Measurements from ENCODE around the gene CGB7. TPM values are rescaled to one million over a fixed set of nuclear protein-coding genes. Genes with fewer than 3 reads are reported as not detected.
"Not testable (repeated sequence)": the region's sequence is repeated elsewhere in the genome, so short reads cannot be mapped to it uniquely, and the experiment has no call there.

The CGB7 gene
- total RNA-seq, 1 experiment from 2014 or later = not detected

GRCh38 chr19:49036815-49037214 is 20.7 kb downstream of the CGB7 start, which contains the start of gene CGB1:
Gene CGB1 (minus strand): TSS chr19:49036895. CDS start chr19:49036711, 184 bp downstream.
- H3K9me3 ChIP-seq (ENCODE audit: low read depth, low read length, poor library complexity, severe bottlenecking); H3K4me3 ChIP-seq (ENCODE audit: low read depth, low read length, poor library complexity, severe bottlenecking); H3K27me3 ChIP-seq (replicated peaks; ENCODE audit: insufficient read depth, low read depth, low read length, poor library complexity); H3K4me1 ChIP-seq (ENCODE audit: insufficient read depth, low read length, poor library complexity, severe bottlenecking); CTCF ChIA-PET; H3K27ac ChIP-seq (ENCODE audit: low read depth, low read length, poor library complexity, severe bottlenecking); H3K36me3 ChIP-seq (ENCODE audit: insufficient read depth, low read length, poor library complexity, severe bottlenecking); POLR2A ChIA-PET (ENCODE audit: low non-redundant PET); BruUV-seq (replicated peaks); intact Hi-C loops (cut with micrococcal nuclease; ENCODE audit: unreplicated experiment): not testable (repeated sequence)
- TF ChIP-seq CTCF (conservative IDR thresholded peaks at IDR 0.05; ENCODE audit: low read depth, low read length) = peak; percentile 71
- DNase-seq (ENCODE audit: low spot score) = peak; percentile 63

DNA sequence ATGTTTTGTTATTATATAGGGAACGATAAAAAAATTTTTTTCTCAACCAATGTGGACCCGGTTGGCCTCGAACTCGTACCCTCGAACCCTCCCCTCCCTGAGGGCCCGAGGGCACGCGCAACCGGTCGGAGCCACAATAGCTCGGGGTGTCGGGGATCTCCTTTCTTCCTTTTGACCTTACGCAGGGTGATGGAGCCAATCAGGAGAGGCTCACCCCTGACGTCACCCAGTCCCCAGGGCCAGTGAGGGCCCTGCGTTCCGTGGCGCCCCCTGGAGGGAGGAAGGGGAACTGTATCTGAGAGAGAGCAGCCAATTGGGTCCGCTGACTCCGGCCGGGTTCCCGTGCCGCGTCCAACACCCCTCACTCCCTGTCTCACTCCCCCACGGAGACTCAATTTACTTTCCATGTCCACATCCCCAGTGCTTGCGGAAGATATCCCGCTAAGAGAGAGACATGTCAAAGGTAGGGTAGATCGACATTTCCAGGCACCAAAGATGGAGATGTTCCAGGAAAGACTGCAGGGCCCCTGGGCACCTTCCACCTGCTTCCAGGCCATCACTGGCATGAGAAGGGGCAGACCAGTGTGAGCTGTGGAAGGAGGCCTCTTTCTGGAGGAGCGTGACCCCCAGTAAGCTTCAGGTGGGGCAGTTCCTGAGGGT is 25.8 kb downstream of the CGB7 start, which contains the start of gene CGB2:
CGB2 (plus strand) TSS at position 249 of the 660 bp plus-strand sequence; CDS start at position 455, 206 bp downstream.
- CTCF ChIA-PET = interaction anchor here (0.6 kb wide), 1 partner anchor 53 kb away, joined by 3 read pairs; no protein-coding TSS in a partner anchor
- H3K27ac ChIP-seq (ENCODE audit: low read depth, low read length, poor library complexity, severe bottlenecking); H3K27me3 ChIP-seq (replicated peaks; ENCODE audit: insufficient read depth, low read depth, low read length, poor library complexity); H3K9me3 ChIP-seq (ENCODE audit: low read depth, low read length, poor library complexity, severe bottlenecking); H3K4me3 ChIP-seq (ENCODE audit: low read depth, low read length, poor library complexity, severe bottlenecking); POLR2A ChIA-PET (ENCODE audit: low non-redundant PET); intact Hi-C loops (cut with micrococcal nuclease; ENCODE audit: unreplicated experiment); BruUV-seq (replicated peaks); H3K4me1 ChIP-seq (ENCODE audit: insufficient read depth, low read length, poor library complexity, severe bottlenecking); H3K36me3 ChIP-seq (ENCODE audit: insufficient read depth, low read length, poor library complexity, severe bottlenecking): not testable (repeated sequence)
- peak; percentile 62 for DNase-seq (ENCODE audit: low spot score)
- peak; percentile 63 for TF ChIP-seq CTCF (conservative IDR thresholded peaks at IDR 0.05; ENCODE audit: low read depth, low read length)

- intact Hi-C loops (cut with micrococcal nuclease; ENCODE audit: unreplicated experiment); CTCF ChIA-PET; POLR2A ChIA-PET (ENCODE audit: low non-redundant PET); H3K4me1 ChIP-seq (ENCODE audit: insufficient read depth, low read length, poor library complexity, severe bottlenecking); H3K27ac ChIP-seq (ENCODE audit: low read depth, low read length, poor library complexity, severe bottlenecking); H3K36me3 ChIP-seq (ENCODE audit: insufficient read depth, low read length, poor library complexity, severe bottlenecking); BruUV-seq (replicated peaks); H3K9me3 ChIP-seq (ENCODE audit: low read depth, low read length, poor library complexity, severe bottlenecking); DNase-seq (ENCODE audit: low spot score); H3K4me3 ChIP-seq (ENCODE audit: low read depth, low read length, poor library complexity, severe bottlenecking); H3K27me3 ChIP-seq (replicated peaks; ENCODE audit: insufficient read depth, low read depth, low read length, poor library complexity): not testable (repeated sequence)
Observed at GRCh38 chr19:49030323-49030722, 27.2 kb downstream of the CGB7 start.

DNA sequence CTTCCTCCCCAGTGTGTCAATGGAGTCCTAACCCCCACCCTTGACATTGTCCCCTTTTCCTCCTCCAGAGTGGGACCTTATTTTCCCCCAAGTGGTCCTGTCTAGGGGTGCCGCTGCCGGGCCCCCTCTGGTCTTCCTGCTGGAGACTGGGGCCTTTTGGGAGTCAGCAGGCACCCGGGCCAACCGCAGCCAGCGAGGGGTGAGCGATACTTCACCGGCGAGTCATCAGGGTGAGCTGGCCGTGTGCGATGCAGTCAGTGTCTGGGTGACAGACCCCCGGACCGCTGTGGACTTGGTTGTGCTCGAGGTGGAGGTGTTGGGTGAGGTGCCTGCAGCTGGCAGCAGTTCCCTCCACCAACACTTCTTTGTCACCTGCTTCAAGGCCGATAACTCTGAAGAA is 27.8 kb downstream of the CGB7 start:
- H3K9me3 ChIP-seq (ENCODE audit: low read depth, low read length, poor library complexity, severe bottlenecking); CTCF ChIA-PET; H3K27me3 ChIP-seq (replicated peaks; ENCODE audit: insufficient read depth, low read depth, low read length, poor library complexity); intact Hi-C loops (cut with micrococcal nuclease; ENCODE audit: unreplicated experiment); H3K27ac ChIP-seq (ENCODE audit: low read depth, low read length, poor library complexity, severe bottlenecking); H3K4me3 ChIP-seq (ENCODE audit: low read depth, low read length, poor library complexity, severe bottlenecking); H3K36me3 ChIP-seq (ENCODE audit: insufficient read depth, low read length, poor library complexity, severe bottlenecking); H3K4me1 ChIP-seq (ENCODE audit: insufficient read depth, low read length, poor library complexity, severe bottlenecking); POLR2A ChIA-PET (ENCODE audit: low non-redundant PET); BruUV-seq (replicated peaks); DNase-seq (ENCODE audit: low spot score): not testable (repeated sequence)

- H3K27ac ChIP-seq (ENCODE audit: low read depth, low read length, poor library complexity, severe bottlenecking); DNase-seq (ENCODE audit: low spot score); H3K4me1 ChIP-seq (ENCODE audit: insufficient read depth, low read length, poor library complexity, severe bottlenecking); H3K27me3 ChIP-seq (replicated peaks; ENCODE audit: insufficient read depth, low read depth, low read length, poor library complexity); H3K4me3 ChIP-seq (ENCODE audit: low read depth, low read length, poor library complexity, severe bottlenecking); H3K9me3 ChIP-seq (ENCODE audit: low read depth, low read length, poor library complexity, severe bottlenecking); CTCF ChIA-PET; intact Hi-C loops (cut with micrococcal nuclease; ENCODE audit: unreplicated experiment); POLR2A ChIA-PET (ENCODE audit: low non-redundant PET); H3K36me3 ChIP-seq (ENCODE audit: insufficient read depth, low read length, poor library complexity, severe bottlenecking); BruUV-seq (replicated peaks): not testable (repeated sequence)
Observed at GRCh38 chr19:49028686-49029085, 28.9 kb downstream of the CGB7 start.

- H3K27me3 ChIP-seq (replicated peaks; ENCODE audit: insufficient read depth, low read depth, low read length, poor library complexity); BruUV-seq (replicated peaks); H3K27ac ChIP-seq (ENCODE audit: low read depth, low read length, poor library complexity, severe bottlenecking); DNase-seq (ENCODE audit: low spot score); intact Hi-C loops (cut with micrococcal nuclease; ENCODE audit: unreplicated experiment); H3K4me1 ChIP-seq (ENCODE audit: insufficient read depth, low read length, poor library complexity, severe bottlenecking); H3K9me3 ChIP-seq (ENCODE audit: low read depth, low read length, poor library complexity, severe bottlenecking); H3K36me3 ChIP-seq (ENCODE audit: insufficient read depth, low read length, poor library complexity, severe bottlenecking); H3K4me3 ChIP-seq (ENCODE audit: low read depth, low read length, poor library complexity, severe bottlenecking); POLR2A ChIA-PET (ENCODE audit: low non-redundant PET); CTCF ChIA-PET: not testable (repeated sequence)
Observed at GRCh38 chr19:49025599-49025998, 31.9 kb downstream of the CGB7 start.

All from A673 (cell line).